IMR-90 (cell line): ENCODE measurements around the gene PIGU. TPM values are rescaled to one million over a fixed set of nuclear protein-coding genes. Genes with fewer than 3 reads are reported as not detected.

ENCODE experiments used
- ATAC-seq: fragments of 200-7000 bp; cut with Tn5 transposase; 2 replicates; pipeline ENCODE4 v1.9.1; 2020; ENCODE audit warnings: low read depth, mild to moderate bottlenecking, moderate library complexity
- BruUV-seq: library from RNA; stranded (reverse); fragments of 400-500 nt; replicated peaks from 2 replicates; lab custom pipeline; 2021; lab: Mats Ljungman, UMichigan
- CTCF ChIA-PET: fragments of 300-600 bp; formaldehyde crosslinking; extraction: SDS; loops from one replicate; lab custom pipeline; 2021; ENCODE audit warnings: antibody characterized with exemption; lab: Yijun Ruan, JAX
- POLR2A ChIA-PET: fragments of 300-600 bp; sonication (Branson Sonifier 250); formaldehyde crosslinking; loops from one replicate; lab custom pipeline; 2022; ENCODE audit warnings: antibody characterized with exemption; ENCODE audit not compliant: unreplicated experiment; lab: Charles Lee
- DNase-seq: peaks from one replicate; pipeline ENCODE4 v3.0.0; 2013
- H2AFZ ChIP-seq: replicated peaks from 2 replicates; pipeline ENCODE3; 2013; ENCODE audit warnings: low read length, mild to moderate bottlenecking; ENCODE audit not compliant: poor library complexity
- H2AK5ac ChIP-seq: 2 replicates; pipeline ENCODE4 v1.6.1; 2013; ENCODE audit warnings: low read depth, low read length, inconsistent platforms
- H2AK9ac ChIP-seq: replicated peaks from 2 replicates; pipeline ENCODE3; 2013; ENCODE audit warnings: mild to moderate bottlenecking, low read depth, low read length, moderate library complexity; ENCODE audit not compliant: poor library complexity
- H2BK120ac ChIP-seq: 2 replicates; pipeline ENCODE4 v1.6.1; 2013; ENCODE audit warnings: low read depth, low read length, inconsistent platforms
- H2BK15ac ChIP-seq: 3 replicates; pipeline ENCODE4 v1.6.1; 2013; ENCODE audit warnings: low read depth, low read length, inconsistent platforms
- H2BK20ac ChIP-seq: 2 replicates; pipeline ENCODE4 v1.6.1; 2013; ENCODE audit warnings: low read depth, mild to moderate bottlenecking, inconsistent platforms, low read length, moderate library complexity
- H2BK5ac ChIP-seq: 2 replicates; pipeline ENCODE4 v1.6.1; 2013; ENCODE audit warnings: mild to moderate bottlenecking, low read depth, low read length, inconsistent platforms; ENCODE audit not compliant: poor library complexity, severe bottlenecking
- H3K14ac ChIP-seq: replicated peaks from 2 replicates; pipeline ENCODE4 v1.6.1; 2013; ENCODE audit warnings: low read depth, low read length, inconsistent platforms
- H3K18ac ChIP-seq: 2 replicates; pipeline ENCODE4 v1.6.1; 2013; ENCODE audit warnings: low read depth, low read length, control low read depth
- H3K23ac ChIP-seq: 2 replicates; pipeline ENCODE4 v1.6.1; 2013; ENCODE audit warnings: low read depth, low read length, inconsistent platforms
- H3K27ac ChIP-seq: 2 replicates; pipeline ENCODE4 v1.5.1; 2013; ENCODE audit warnings: mild to moderate bottlenecking, control low read depth, low read length; ENCODE audit not compliant: insufficient read depth
- H3K27me3 ChIP-seq: 2 replicates; pipeline ENCODE4 v1.6.1; 2013; ENCODE audit warnings: low read length; ENCODE audit not compliant: control insufficient read depth, insufficient read depth
- H3K36me3 ChIP-seq: 2 replicates; pipeline ENCODE4 v1.6.1; 2013; ENCODE audit warnings: low read length, mixed read lengths; ENCODE audit not compliant: control insufficient read depth, insufficient read depth
- H3K4ac ChIP-seq: 2 replicates; pipeline ENCODE4 v1.6.1; 2013; ENCODE audit warnings: low read depth, low read length, inconsistent platforms
- H3K4me1 ChIP-seq: 2 replicates; pipeline ENCODE4 v1.6.1; 2013; ENCODE audit warnings: low read length, mixed read lengths; ENCODE audit not compliant: control insufficient read depth, insufficient read depth
- H3K4me2 ChIP-seq: 2 replicates; pipeline ENCODE4 v1.6.1; 2013; ENCODE audit warnings: low read depth, mild to moderate bottlenecking, control low read depth, low read length, moderate library complexity
- H3K4me3 ChIP-seq: 2 replicates; pipeline ENCODE4 v1.5.1; 2013; ENCODE audit warnings: low read depth, mild to moderate bottlenecking, control low read depth, low read length, moderate library complexity; ENCODE audit not compliant: insufficient read depth
- H3K56ac ChIP-seq: 2 replicates; pipeline ENCODE4 v1.6.1; 2013; ENCODE audit warnings: low read length, inconsistent platforms; ENCODE audit not compliant: insufficient read depth; ENCODE audit errors: extremely low read depth
- H3K79me1 ChIP-seq, 2 experiments: 2 replicates each; pipeline ENCODE4 v1.6.1; 2013; ENCODE audit warnings: low read length in 2 of 2, inconsistent platforms in 1 of 2, low read depth in 1 of 2
- H3K9ac ChIP-seq: 2 replicates; pipeline ENCODE4 v1.6.1; 2013; ENCODE audit warnings: low read depth, low read length, control low read depth
- H3K9me1 ChIP-seq: 2 replicates; pipeline ENCODE4 v1.6.1; 2013; ENCODE audit warnings: low read length, inconsistent platforms; ENCODE audit not compliant: insufficient read depth
- H3K9me3 ChIP-seq: 2 replicates; pipeline ENCODE4 v1.6.1; 2013; ENCODE audit warnings: low read length; ENCODE audit not compliant: control insufficient read depth, insufficient read depth
- H4K20me1 ChIP-seq: 2 replicates; pipeline ENCODE4 v1.6.1; 2013; ENCODE audit warnings: low read length, inconsistent platforms; ENCODE audit not compliant: insufficient read depth
- H4K5ac ChIP-seq: 2 replicates; pipeline ENCODE4 v1.6.1; 2013; ENCODE audit warnings: mild to moderate bottlenecking, low read depth, low read length, control low read depth
- H4K8ac ChIP-seq, 2 experiments: 2 replicates each; pipeline ENCODE4 v1.6.1; 2013; ENCODE audit warnings: low read depth in 2 of 2, low read length in 2 of 2, control low read depth in 1 of 2, inconsistent platforms in 1 of 2
- H4K91ac ChIP-seq: 2 replicates; pipeline ENCODE4 v1.6.1; 2013; ENCODE audit warnings: low read depth, low read length, inconsistent platforms; ENCODE audit not compliant: insufficient read depth
- CHD1 ChIP-seq: IDR thresholded peaks from 2 replicates; pipeline ENCODE4 v1.6.1; 2012; ENCODE audit warnings: low read depth, low read length, improper control_type of control experiment
- MAZ ChIP-seq: IDR thresholded peaks from 2 replicates; pipeline ENCODE4 v1.6.1; 2012; ENCODE audit warnings: low read depth, mild to moderate bottlenecking, low read length, improper control_type of control experiment, moderate library complexity, borderline replicate concordance
- MXI1 ChIP-seq: IDR thresholded peaks from 2 replicates; pipeline ENCODE4 v1.6.1; 2012; ENCODE audit warnings: low read depth, mild to moderate bottlenecking, low read length, moderate library complexity, borderline replicate concordance
- NFE2L2 ChIP-seq: fragments of 150-350 bp; IDR thresholded peaks from 2 replicates; pipeline ENCODE4 v1.6.1; 2016; ENCODE audit warnings: low read depth, mild to moderate bottlenecking, low read length
- RCOR1 ChIP-seq: IDR thresholded peaks from 2 replicates; pipeline ENCODE4 v1.6.1; 2012; ENCODE audit warnings: mild to moderate bottlenecking, low read length, improper control_type of control experiment; ENCODE audit not compliant: insufficient replicate concordance
- WGBS, 2 experiments: methylation state at CpG; one replicate each; pipeline versions ENCODE4 v1.1.5 to v1.1.7; 2013; ENCODE audit warnings: missing lambda C conversion rate in 2 of 2; ENCODE audit not compliant: insufficient read length in 1 of 2; ENCODE audit errors: extremely low coverage in 2 of 2; 5-methylcytosine and 5-hydroxymethylcytosine counted together
- dilution Hi-C: fragments of 300-500 bp; cut with HindIII; formaldehyde crosslinking; loops from one replicate; pipeline ENCODE4 v1.14.3; 2018; ENCODE audit warnings: low sequenced_read_pairs; ENCODE audit not compliant: unreplicated experiment
- in situ Hi-C: fragments of 300-500 bp; cut with MboI; formaldehyde crosslinking; loops from 3 replicates; pipeline ENCODE4 v1.14.3; 2019; ENCODE audit warnings: low sequenced_read_pairs, inconsistent platforms, mixed read lengths
- intact Hi-C: fragments of 100-400 bp; cut with micrococcal nuclease; formaldehyde crosslinking; loops from 2 replicates; pipeline ENCODE4 v1.10.0; 2022
- polyA plus RNA-seq, 3 experiments: library from polyadenylated mRNA; depleted of rRNA; stranded (reverse); fragments of >200 nt; gene quantifications; 2 replicates each; pipeline ENCODE4 v1.2.3, GENCODE V29; 2012; ENCODE audit warnings: low replicate concordance in 1 of 3
- total RNA-seq: library from RNA; depleted of rRNA; stranded (reverse); fragments of >200 nt; gene quantifications from 2 replicates; pipeline ENCODE4 v1.2.3, GENCODE V29; 2012

PIGU gene
- total and polyA plus RNA-seq, 2 of the 4 experiments (the other 2 are of a cell fraction) = 11.1 to 31.1 TPM

DNA sequence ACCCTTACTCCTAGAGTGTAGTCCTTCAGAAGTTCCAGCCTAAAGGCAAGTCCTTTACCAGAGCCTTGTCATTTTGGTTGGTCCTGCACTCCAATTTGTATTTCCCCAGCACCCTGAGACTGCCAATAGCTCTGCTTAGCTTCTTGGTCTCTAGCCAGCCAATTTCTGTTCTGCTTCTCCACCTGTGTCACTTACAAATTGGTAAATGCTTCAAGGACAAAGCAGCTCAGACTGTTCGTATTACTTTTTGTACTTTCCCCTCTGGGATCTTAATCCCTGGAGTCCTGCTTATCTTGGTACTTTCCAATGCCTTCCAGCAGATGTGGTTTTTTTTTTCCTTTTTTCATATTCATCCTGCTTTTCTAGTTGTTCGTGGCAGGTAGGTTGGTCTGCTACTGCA, 25.7 kb downstream of the PIGU start:
- Histone ChIP-seq H3K14ac (no peak overlapping the region), H2BK15ac (no peak overlapping the region), H3K36me3 (no peaks in the 10 kb centered on the region), H2AFZ (no peak overlapping the region), H3K9me3 (no peaks in the 10 kb centered on the region), H2BK120ac (no peak overlapping the region), H2BK20ac (no peak overlapping the region), H4K20me1 (no peaks in the 10 kb centered on the region), H2AK5ac (no peak overlapping the region), H3K27me3 (no peaks in the 10 kb centered on the region), H3K4me3 (no peak overlapping the region), H4K5ac (no peak overlapping the region), H4K8ac (no peak overlapping the region), H3K4me1 (no peaks in the 10 kb centered on the region), H3K27ac (no peak overlapping the region), H3K4me2 (no peak overlapping the region), H3K9me1 (no peaks in the 10 kb centered on the region), H3K18ac (no peak overlapping the region), H4K91ac (no peak overlapping the region), H2AK9ac (no peak overlapping the region), H3K9ac (no peak overlapping the region), H2BK5ac (no peak overlapping the region), H3K56ac (no peak overlapping the region), H3K4ac (no peak overlapping the region), H3K23ac (no peak overlapping the region), H3K79me1 (0 out of 4 replicates have a peak, but pooled peaks cover 0 to 6% of the 10 kb centered on the region in 2 experiments)
- no TSS peak for BruUV-seq
- in situ Hi-C loops = no loop called here
- dilution Hi-C loops = no loop called here
- CTCF ChIA-PET = no interaction called here
- no peak for DNase-seq
- POLR2A ChIA-PET = no interaction called here
- intact Hi-C loops = no loop called here
- WGBS, 2 experiments = 100% methylated on average over 1 of the region's 2 CpGs; no CpG with 5 or more reads in 1 of the 2 experiments
- no peak for ATAC-seq
- TF ChIP-seq CHD1 (no peak), MXI1 (no peak), RCOR1 (no peak), NFE2L2 (no peak), MAZ (no peak)
